B cell (primary cell): ENCODE results near the gene ARAP1. TPM values are rescaled to one million over a fixed set of nuclear protein-coding genes. Genes with fewer than 3 reads are reported as not detected.
A peak's percentile ranks its signal among the peaks of the same experiment; 100 is the strongest.

Experiments used
- ATAC-seq: fragments of 200-7000 bp; cut with Tn5 transposase; one replicate; pipeline ENCODE4 v1.10.0; 2021; ENCODE audit warnings: low read depth, mild to moderate bottlenecking, moderate number of reproducible peaks, moderate library complexity
- CTCF ChIA-PET: fragments of 350-600 bp; sonication (Branson Sonifier 250); formaldehyde crosslinking; loops from one replicate; lab custom pipeline; 2021; ENCODE audit warnings: antibody characterized with exemption, inconsistent platforms; lab: Charles Lee
- POLR2A ChIA-PET: fragments of 350-600 bp; sonication (Branson Sonifier 250); formaldehyde crosslinking; loops from one replicate; lab custom pipeline; 2021; ENCODE audit warnings: antibody characterized with exemption; lab: Charles Lee
- DNase-seq: peaks from one replicate; pipeline ENCODE4 v3.0.0; 2013
- H2AFZ ChIP-seq: 2 replicates; pipeline ENCODE4 v1.6.1; 2012; ENCODE audit warnings: mild to moderate bottlenecking, low read depth, low read length; ENCODE audit not compliant: insufficient read depth, poor library complexity, severe bottlenecking
- H3K27ac ChIP-seq, 2 donors: 1 replicate in 1 of 2; 2 replicates in 1 of 2; pipeline ENCODE4 v1.5.1; 2012 to 2013; ENCODE audit warnings: low read length in 2 of 2, mild to moderate bottlenecking in 2 of 2, moderate library complexity in 1 of 2
- H3K27me3 ChIP-seq, 4 experiments: fragments of 200-600 bp in 1 of 4; sonication (generic) in 1 of 4; replicated peaks in 1 of 4; 1 replicate in 2 of 4; 2 replicates in 2 of 4; pipeline versions ENCODE4 v1.6.1 to v1.7.0; 2013 to 2016; ENCODE audit warnings: low read length in 3 of 4, mild to moderate bottlenecking in 2 of 4, mixed read lengths in 1 of 4, moderate library complexity in 1 of 4; ENCODE audit not compliant: insufficient read depth in 4 of 4, control insufficient read depth in 3 of 4; ENCODE audit errors: control extremely low read depth in 1 of 4
- H3K36me3 ChIP-seq, 2 experiments: replicated peaks in 1 of 2; 1 replicate in 1 of 2; 2 replicates in 1 of 2; pipeline versions ENCODE4 v1.6.1 to v1.7.1; 2013; ENCODE audit warnings: low read length in 1 of 2; ENCODE audit not compliant: insufficient read depth in 2 of 2, control insufficient read depth in 1 of 2; ENCODE audit errors: control extremely low read depth in 1 of 2, extremely low read depth in 1 of 2
- H3K4me1 ChIP-seq, 2 donors: fragments of 200-600 bp in 1 of 2; sonication (generic) in 1 of 2; 1 replicate in 1 of 2; 2 replicates in 1 of 2; pipeline versions ENCODE4 v1.5.1 to v1.6.1; 2013 to 2017; ENCODE audit warnings: low read length in 2 of 2; ENCODE audit not compliant: control insufficient read depth in 2 of 2, insufficient read depth in 2 of 2
- H3K4me2 ChIP-seq: replicated peaks from 2 replicates; pipeline ENCODE3; 2012; ENCODE audit warnings: mild to moderate bottlenecking, low read depth, low read length; ENCODE audit not compliant: poor library complexity, severe bottlenecking
- H3K4me3 ChIP-seq, 5 experiments: fragments of 200-600 bp in 1 of 5; sonication (generic) in 1 of 5; 1 replicate in 3 of 5; 2 replicates in 2 of 5; pipeline versions ENCODE4 v1.5.1 to v1.7.0; 2011 to 2016; ENCODE audit warnings: low read length in 4 of 5, mild to moderate bottlenecking in 4 of 5, low read depth in 2 of 5, control low read depth in 1 of 5, moderate library complexity in 1 of 5; ENCODE audit not compliant: insufficient read depth in 1 of 5; ENCODE audit errors: control extremely low read depth in 1 of 5, extremely low read depth in 1 of 5
- H3K79me2 ChIP-seq: fragments of 200-600 bp; sonication (generic); one replicate; pipeline ENCODE4 v1.6.0; 2016; ENCODE audit warnings: low read length; ENCODE audit not compliant: control insufficient read depth, insufficient read depth
- H3K9ac ChIP-seq: fragments of 200-600 bp; sonication (generic); 2 replicates; pipeline ENCODE4 v1.6.1; 2017; ENCODE audit warnings: mild to moderate bottlenecking, low read length, moderate library complexity
- H3K9me3 ChIP-seq, 3 donors: one replicate each; pipeline versions ENCODE4 v1.6.1 to v1.7.1; 2013; ENCODE audit warnings: low read length in 2 of 3; ENCODE audit not compliant: control insufficient read depth in 2 of 3, insufficient read depth in 1 of 3; ENCODE audit errors: control extremely low read depth in 1 of 3
- H4K20me1 ChIP-seq: 2 replicates; pipeline ENCODE4 v1.6.0; 2012; ENCODE audit warnings: mild to moderate bottlenecking, low read length; ENCODE audit not compliant: insufficient read depth, control insufficient read depth, poor library complexity, severe bottlenecking
- H3K27ac Mint-ChIP-seq: one replicate; pipeline ENCODE4 v1.8.0; 2021; ENCODE audit warnings: mixed read lengths
- H3K27me3 Mint-ChIP-seq: one replicate; pipeline ENCODE4 v1.8.0; 2021; ENCODE audit warnings: mixed read lengths
- H3K4me1 Mint-ChIP-seq: one replicate; pipeline ENCODE4 v1.8.0; 2021; ENCODE audit warnings: mixed read lengths
- H3K4me3 Mint-ChIP-seq: one replicate; pipeline ENCODE4 v1.8.0; 2021; ENCODE audit warnings: mixed read lengths
- H3K9me3 Mint-ChIP-seq: one replicate; pipeline ENCODE4 v1.8.0; 2022; ENCODE audit warnings: mixed read lengths; ENCODE audit not compliant: insufficient read depth
- CTCF ChIP-seq: fragments of 200-600 bp; IDR thresholded peaks from one replicate; pipeline ENCODE4 v1.8.0; 2022; ENCODE audit warnings: antibody characterized with exemption, mild to moderate bottlenecking
- EZH2 ChIP-seq: IDR thresholded peaks from 2 replicates; pipeline ENCODE4 v1.6.1; 2012; ENCODE audit warnings: borderline replicate concordance, low read depth, mild to moderate bottlenecking, moderate library complexity, low read length; ENCODE audit not compliant: insufficient read depth, poor library complexity, severe bottlenecking
- WGBS: methylation state at CpG from one replicate; pipeline ENCODE4 v1.1.5; 2013; ENCODE audit warnings: missing lambda C conversion rate; ENCODE audit not compliant: insufficient coverage; 5-methylcytosine and 5-hydroxymethylcytosine counted together
- intact Hi-C: fragments of 100-400 bp; cut with micrococcal nuclease; formaldehyde crosslinking; loops from one replicate; pipeline ENCODE4 v1.10.0; 2022
- polyA plus RNA-seq: library from polyadenylated mRNA; depleted of rRNA; stranded (reverse); fragments of >200 nt; gene quantifications from 2 replicates; pipeline ENCODE4 v1.2.3, GENCODE V29; 2012
- total RNA-seq, 2 donors: library from RNA; stranded (reverse); fragments of 120-200 nt in 1 of 2; gene quantifications; 1 replicate in 1 of 2; 2 replicates in 1 of 2; pipeline versions ENCODE4 v1.2.3 to v1.2.4, GENCODE V29; 2013 to 2022

ARAP1 gene
- total and polyA plus RNA-seq, 2 donors (not counting 1 experiment from before 2014, with no cell fraction given), result 143 to 242 TPM

DNA sequence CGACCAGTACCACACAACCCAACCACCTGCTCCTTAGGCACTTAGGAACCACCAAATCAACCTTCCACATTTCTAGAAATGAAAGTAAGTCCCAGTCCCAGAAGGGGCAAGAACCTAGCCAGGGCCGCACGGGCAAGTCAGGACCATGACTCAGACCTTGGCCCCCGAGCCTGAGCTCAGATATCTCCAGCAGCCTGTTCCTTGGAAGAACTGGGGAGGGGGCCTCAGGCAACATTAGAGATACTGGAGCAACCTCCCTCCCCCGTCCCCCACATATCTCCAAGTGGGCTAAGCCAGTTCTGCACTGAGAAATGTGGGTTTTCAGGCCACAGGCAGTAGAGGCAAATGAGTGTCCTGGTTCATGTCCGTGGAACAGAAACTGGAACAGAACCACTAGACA is 7.7 kb downstream of the ARAP1 start:
- peak; percentile 5 for ATAC-seq
- peak overlapping the region; percentile 97 to 99 for H3K27ac ChIP-seq
- peak overlapping the region; percentile 83 for H3K4me2 ChIP-seq
- H3K27ac Mint-ChIP-seq, result peak overlapping the region; percentile 91
- H3K27me3 ChIP-seq, result no peaks in the 10 kb centered on the region
- H3K9ac ChIP-seq, result peak overlapping the region; percentile 49
- peak overlapping the region; percentile 69 for H3K4me3 Mint-ChIP-seq
- 27% methylated on average over 3 of the region's 6 CpGs for WGBS
- peaks cover 40% of the 10 kb centered on the region for H4K20me1 ChIP-seq
- peak overlapping the region in 1 of 5 experiments; percentile 47 for H3K4me3 ChIP-seq
- H3K79me2 ChIP-seq, result peaks cover 95% of the 10 kb centered on the region
- intact Hi-C loops, result loop anchor here (1.0 to 2.0 kb wide), 3 partner anchors 8 to 408 kb away; no protein-coding TSS in a partner anchor
- H3K9me3 Mint-ChIP-seq, result no peaks in the 10 kb centered on the region
- H2AFZ ChIP-seq, result no peak overlapping the region
- H3K27me3 Mint-ChIP-seq, result no peaks in the 10 kb centered on the region
- TF ChIP-seq CTCF, result no peak
- no peak for TF ChIP-seq EZH2
- CTCF ChIA-PET, result interaction anchor here (1.0 to 15.9 kb wide), 3 partner anchors 13 to 49 kb away, joined by 4 to 142 read pairs (median 13); partner anchors contain the start of gene STARD10
- H3K4me1 ChIP-seq, result peaks cover 86 to 94% of the 10 kb centered on the region in 2 donors
- H3K9me3 ChIP-seq, result no peaks in the 10 kb centered on the region
- POLR2A ChIA-PET, result interaction anchor here (0.6 to 0.7 kb wide), 2 partner anchors 58 to 1170 kb away, joined by 3 to 4 read pairs; no protein-coding TSS in a partner anchor
- no peak for DNase-seq
- H3K4me1 Mint-ChIP-seq, result peaks cover 89% of the 10 kb centered on the region
- peaks cover 0 to 15% of the 10 kb centered on the region in 2 experiments for H3K36me3 ChIP-seq
